ENCODE data around the gene POLN. TPM values are rescaled to one million over a fixed set of nuclear protein-coding genes. Genes with fewer than 3 reads are reported as not detected.

The POLN gene
- total and polyA plus RNA-seq, 2 of the 4 experiments (the other 2 are of a cell fraction), result 0.63 to 0.72 TPM

DNA sequence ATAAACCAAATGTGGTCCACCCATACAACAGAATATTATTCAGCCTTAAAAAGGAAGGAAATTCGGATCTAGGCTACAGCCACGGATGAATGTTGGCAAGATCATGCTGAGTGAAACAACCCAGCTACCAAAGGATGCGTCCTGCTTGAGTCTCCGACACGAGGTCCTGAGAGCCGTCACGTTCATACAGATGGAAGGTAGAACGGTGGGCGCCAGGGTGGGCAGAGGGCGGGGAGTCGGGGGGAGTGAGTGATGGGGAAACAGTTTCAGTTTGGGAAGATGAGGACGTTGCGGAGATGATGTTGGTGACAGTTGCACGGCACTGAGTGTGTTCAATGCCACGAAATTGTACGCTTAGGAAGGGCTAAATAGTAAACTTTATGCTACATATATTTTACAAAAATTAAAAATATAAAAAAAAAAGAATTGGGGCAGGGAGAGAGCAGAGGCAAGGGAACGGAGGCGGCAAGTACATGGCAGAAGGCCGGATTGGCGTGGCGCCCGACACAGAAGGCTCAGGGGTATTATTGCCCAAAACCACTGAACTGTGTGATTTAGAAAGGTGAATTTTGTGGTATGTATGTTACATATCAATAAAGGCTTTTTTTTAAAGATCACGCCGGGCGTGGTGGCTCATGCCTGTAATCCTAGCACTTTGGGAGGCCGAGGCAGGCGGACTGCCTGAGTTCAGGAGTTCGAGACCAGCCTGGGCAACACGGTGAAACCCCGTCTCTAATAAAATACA, 34.8 kb upstream of the POLN start:
- Histone ChIP-seq H3K56ac (ENCODE audit: extremely low read depth, insufficient read depth, low read length) (no peak overlapping the region), H2AK5ac (ENCODE audit: low read depth, low read length) (no peak overlapping the region), H3K4me2 (ENCODE audit: low read depth, low read length) (no peak overlapping the region), H3K36me3 (ENCODE audit: control insufficient read depth, insufficient read depth, low read length) (no peaks in the 10 kb centered on the region), H3K79me1 (ENCODE audit: low read depth in 1 of 2, low read length in 2 of 2) (no peaks in the 10 kb centered on the region), H3K9me1 (ENCODE audit: insufficient read depth, low read length) (no peaks in the 10 kb centered on the region), H3K4me1 (ENCODE audit: control insufficient read depth, insufficient read depth, low read length) (no peaks in the 10 kb centered on the region), H3K23ac (ENCODE audit: low read depth, low read length) (no peak overlapping the region), H2AFZ (replicated peaks; ENCODE audit: low read length, poor library complexity) (no peak overlapping the region), H2BK5ac (ENCODE audit: low read depth, low read length, poor library complexity, severe bottlenecking) (no peak overlapping the region), H4K20me1 (ENCODE audit: insufficient read depth, low read length) (no peaks in the 10 kb centered on the region), H3K18ac (ENCODE audit: low read depth, low read length) (no peak overlapping the region), H3K4ac (ENCODE audit: low read depth, low read length) (no peak overlapping the region), H3K9me3 (ENCODE audit: control insufficient read depth, insufficient read depth, low read length) (no peaks in the 10 kb centered on the region), H2AK9ac (replicated peaks; ENCODE audit: low read depth, low read length, poor library complexity) (no peak overlapping the region), H2BK20ac (ENCODE audit: low read depth, low read length) (no peak overlapping the region), H3K27me3 (ENCODE audit: control insufficient read depth, insufficient read depth, low read length) (peaks cover 2% of the 10 kb centered on the region; the same call in 1 of the 2 replicates), H2BK120ac (ENCODE audit: low read depth, low read length) (no peak overlapping the region), H3K4me3 (ENCODE audit: insufficient read depth, low read depth, low read length) (no peak overlapping the region), H3K14ac (replicated peaks; ENCODE audit: low read depth, low read length) (no peak overlapping the region), H3K27ac (ENCODE audit: insufficient read depth, low read length) (no peak overlapping the region), H3K9ac (ENCODE audit: low read depth, low read length) (no peak overlapping the region), H2BK15ac (ENCODE audit: low read depth, low read length) (no peak overlapping the region), H4K8ac (ENCODE audit: low read depth in 2 of 2, low read length in 2 of 2) (no peak overlapping the region), H4K91ac (ENCODE audit: insufficient read depth, low read depth, low read length) (no peak overlapping the region), H4K5ac (ENCODE audit: low read depth, low read length) (no peak overlapping the region)
- BruUV-seq (replicated peaks), result no TSS peak
- CTCF ChIA-PET, result interaction anchor here (1.1 kb wide), 1 partner anchor 582 kb away, joined by 6 read pairs; no protein-coding TSS in a partner anchor
- dilution Hi-C loops (cut with HindIII; ENCODE audit: low sequenced_read_pairs, unreplicated experiment) (no loop called here), in situ Hi-C loops (cut with MboI; ENCODE audit: low sequenced_read_pairs) (no loop called here), intact Hi-C loops (cut with micrococcal nuclease) (no loop called here)
- POLR2A ChIA-PET (ENCODE audit: unreplicated experiment), result no interaction called here
- ATAC-seq (ENCODE audit: low read depth) (no peak), DNase-seq (no peak)
- TF ChIP-seq CHD1 (IDR thresholded peaks at IDR 0.05; ENCODE audit: low read depth, low read length) (no peak), RFX5 (IDR thresholded peaks at IDR 0.05; ENCODE audit: low read depth, low read length) (no peak), MXI1 (IDR thresholded peaks at IDR 0.05; ENCODE audit: borderline replicate concordance, low read depth, low read length) (no peak), RAD21 (IDR thresholded peaks at IDR 0.05; ENCODE audit: low read length) (no peak), CEBPB (IDR thresholded peaks at IDR 0.05; ENCODE audit: low read depth, low read length) (no peak), NFE2L2 (IDR thresholded peaks at IDR 0.05; ENCODE audit: low read depth, low read length) (no peak), POLR2A (IDR thresholded peaks at IDR 0.05; ENCODE audit: low read depth, low read length) (no peak), FOS (IDR thresholded peaks at IDR 0.05; ENCODE audit: low read depth, low read length) (no peak), SMC3 (IDR thresholded peaks at IDR 0.05; ENCODE audit: low read depth, low read length) (no peak), BHLHE40 (IDR thresholded peaks at IDR 0.05; ENCODE audit: low read depth, low read length) (no peak), MAZ (IDR thresholded peaks at IDR 0.05; ENCODE audit: borderline replicate concordance, low read depth, low read length) (no peak), MAFK (IDR thresholded peaks at IDR 0.05; ENCODE audit: low read depth, low read length) (no peak), RCOR1 (IDR thresholded peaks at IDR 0.05; ENCODE audit: insufficient replicate concordance, low read length) (no peak)
- TF ChIP-seq, protein P1, sequence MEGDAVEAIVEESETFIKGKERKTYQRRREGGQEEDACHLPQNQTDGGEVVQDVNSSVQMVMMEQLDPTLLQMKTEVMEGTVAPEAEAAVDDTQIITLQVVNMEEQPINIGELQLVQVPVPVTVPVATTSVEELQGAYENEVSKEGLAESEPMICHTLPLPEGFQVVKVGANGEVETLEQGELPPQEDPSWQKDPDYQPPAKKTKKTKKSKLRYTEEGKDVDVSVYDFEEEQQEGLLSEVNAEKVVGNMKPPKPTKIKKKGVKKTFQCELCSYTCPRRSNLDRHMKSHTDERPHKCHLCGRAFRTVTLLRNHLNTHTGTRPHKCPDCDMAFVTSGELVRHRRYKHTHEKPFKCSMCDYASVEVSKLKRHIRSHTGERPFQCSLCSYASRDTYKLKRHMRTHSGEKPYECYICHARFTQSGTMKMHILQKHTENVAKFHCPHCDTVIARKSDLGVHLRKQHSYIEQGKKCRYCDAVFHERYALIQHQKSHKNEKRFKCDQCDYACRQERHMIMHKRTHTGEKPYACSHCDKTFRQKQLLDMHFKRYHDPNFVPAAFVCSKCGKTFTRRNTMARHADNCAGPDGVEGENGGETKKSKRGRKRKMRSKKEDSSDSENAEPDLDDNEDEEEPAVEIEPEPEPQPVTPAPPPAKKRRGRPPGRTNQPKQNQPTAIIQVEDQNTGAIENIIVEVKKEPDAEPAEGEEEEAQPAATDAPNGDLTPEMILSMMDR (conservative IDR thresholded peaks at IDR 0.05; ENCODE audit: low read depth, low read length), result no peak
- TF ChIP-seq, protein P2, sequence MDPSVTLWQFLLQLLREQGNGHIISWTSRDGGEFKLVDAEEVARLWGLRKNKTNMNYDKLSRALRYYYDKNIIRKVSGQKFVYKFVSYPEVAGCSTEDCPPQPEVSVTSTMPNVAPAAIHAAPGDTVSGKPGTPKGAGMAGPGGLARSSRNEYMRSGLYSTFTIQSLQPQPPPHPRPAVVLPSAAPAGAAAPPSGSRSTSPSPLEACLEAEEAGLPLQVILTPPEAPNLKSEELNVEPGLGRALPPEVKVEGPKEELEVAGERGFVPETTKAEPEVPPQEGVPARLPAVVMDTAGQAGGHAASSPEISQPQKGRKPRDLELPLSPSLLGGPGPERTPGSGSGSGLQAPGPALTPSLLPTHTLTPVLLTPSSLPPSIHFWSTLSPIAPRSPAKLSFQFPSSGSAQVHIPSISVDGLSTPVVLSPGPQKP (IDR thresholded peaks at IDR 0.05; ENCODE audit: borderline replicate concordance, low read depth, low read length), result no peak
- TF ChIP-seq, protein P3, sequence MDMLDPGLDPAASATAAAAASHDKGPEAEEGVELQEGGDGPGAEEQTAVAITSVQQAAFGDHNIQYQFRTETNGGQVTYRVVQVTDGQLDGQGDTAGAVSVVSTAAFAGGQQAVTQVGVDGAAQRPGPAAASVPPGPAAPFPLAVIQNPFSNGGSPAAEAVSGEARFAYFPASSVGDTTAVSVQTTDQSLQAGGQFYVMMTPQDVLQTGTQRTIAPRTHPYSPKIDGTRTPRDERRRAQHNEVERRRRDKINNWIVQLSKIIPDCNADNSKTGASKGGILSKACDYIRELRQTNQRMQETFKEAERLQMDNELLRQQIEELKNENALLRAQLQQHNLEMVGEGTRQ (IDR thresholded peaks at IDR 0.05; ENCODE audit: low read depth, low read length), result no peak
- WGBS, 2 experiments (ENCODE audit: extremely low coverage in 2 of 2, insufficient read length in 1 of 2), result 91% methylated on average over 11 of the region's 30 CpGs; no CpG with 5 or more reads in 1 of the 2 experiments

Measured in IMR-90 (cell line).